NK-92 (cell line): ENCODE results near the gene SFXN5.

Experiments used
- DNase-seq: peaks from one replicate; lab custom pipeline; 2025; ENCODE audit not compliant: unreplicated experiment; lab: John Stamatoyannopoulos, UW

The SFXN5 gene

GRCh38 chr2:72927619-72928550, 143.6 kb downstream of the SFXN5 start:
- no peak for DNase-seq

GRCh38 chr2:72926811-72927465, 144.6 kb downstream of the SFXN5 start:
- DNase-seq, result no peak

GRCh38 chr2:72926368-72926767, 145.1 kb downstream of the SFXN5 start:
- no peak for DNase-seq

GRCh38 chr2:72925328-72925943, 146.1 kb downstream of the SFXN5 start:
- no peak for DNase-seq

GRCh38 chr2:72924353-72925240, 146.9 kb downstream of the SFXN5 start:
- no peak for DNase-seq

GRCh38 chr2:72923833-72924352, 147.6 kb downstream of the SFXN5 start:
- DNase-seq, result no peak

GRCh38 chr2:72921853-72922252, 149.7 kb downstream of the SFXN5 start:
- DNase-seq, result no peak

GRCh38 chr2:72921088-72921851, 150.2 kb downstream of the SFXN5 start:
- DNase-seq, result no peak

- DNase-seq, result no peak
These were observed 151.0 kb downstream of the SFXN5 start for GRCh38 chr2:72920318-72921087.

- DNase-seq, result no peak
These were observed 151.8 kb downstream of the SFXN5 start for GRCh38 chr2:72919414-72920317.

- DNase-seq, result no peak
These were observed 153.5 kb downstream of the SFXN5 start for GRCh38 chr2:72917877-72918553.

- DNase-seq, result no peak
These were observed 154.2 kb downstream of the SFXN5 start, which contains the start of gene EMX1 for GRCh38 chr2:72917138-72917876. TSS of gene EMX1 (plus strand) at chr2:72917519. CDS start at chr2:72917853, 334 bp downstream.

- DNase-seq, result no peak
These were observed 154.8 kb downstream of the SFXN5 start for GRCh38 chr2:72916743-72917137.

- no peak for DNase-seq
These were observed 155.4 kb downstream of the SFXN5 start for GRCh38 chr2:72915907-72916742.

- DNase-seq, result no peak
These were observed 156.1 kb downstream of the SFXN5 start for GRCh38 chr2:72915320-72915906.
